ENCODE data around the gene POLR2F.

The POLR2F gene
- total RNA-seq: 9.6 to 48.5 (median 20.8) reads per million in 3 experiments

DNA sequence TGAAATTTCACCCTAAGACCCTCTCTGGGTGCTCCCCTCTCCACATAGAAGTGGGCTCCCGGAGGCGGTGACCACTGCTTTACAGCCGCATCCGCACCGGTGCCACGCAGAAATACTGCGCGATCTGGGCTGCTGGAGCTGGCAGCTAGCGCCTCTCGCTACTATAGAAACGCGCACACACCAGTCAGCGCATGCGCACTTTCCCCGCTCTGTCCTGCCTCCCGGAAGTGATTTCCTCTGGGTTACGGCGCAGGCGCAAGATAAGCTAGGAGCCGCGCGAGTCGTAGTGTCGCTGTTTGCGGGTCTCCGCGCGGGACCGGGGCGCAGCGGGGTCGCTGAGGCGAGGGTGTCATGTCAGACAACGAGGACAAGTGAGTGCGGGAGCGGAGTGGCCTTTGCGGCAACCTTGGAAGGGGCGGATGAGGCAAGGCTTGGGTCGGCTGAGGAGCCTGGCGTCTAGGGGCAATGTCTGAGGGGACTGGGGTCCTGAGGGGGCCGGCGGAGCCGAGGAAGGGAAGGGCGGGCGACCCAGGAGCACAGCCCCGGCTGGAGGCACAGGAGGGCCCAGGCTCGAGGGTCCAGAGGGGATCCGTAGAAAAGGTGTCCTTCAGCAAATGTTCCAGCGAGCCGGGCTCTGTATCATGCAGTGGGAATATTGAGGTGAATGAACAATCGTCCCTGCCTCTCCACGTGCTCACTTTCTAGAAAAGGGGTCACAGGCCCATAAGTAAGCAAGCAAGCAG, at the start of gene POLR2F, which contains the start of gene C22orf23:
TSS of gene POLR2F (plus strand) at position 263 of the 743 bp plus-strand sequence. CDS start at position 352, 89 bp downstream.
TSS of gene C22orf23 (minus strand) at position 165 of the 743 bp plus-strand sequence. CDS start 452 bp downstream, outside the sequence.
- DNase-seq: peak; percentile 94

DNA sequence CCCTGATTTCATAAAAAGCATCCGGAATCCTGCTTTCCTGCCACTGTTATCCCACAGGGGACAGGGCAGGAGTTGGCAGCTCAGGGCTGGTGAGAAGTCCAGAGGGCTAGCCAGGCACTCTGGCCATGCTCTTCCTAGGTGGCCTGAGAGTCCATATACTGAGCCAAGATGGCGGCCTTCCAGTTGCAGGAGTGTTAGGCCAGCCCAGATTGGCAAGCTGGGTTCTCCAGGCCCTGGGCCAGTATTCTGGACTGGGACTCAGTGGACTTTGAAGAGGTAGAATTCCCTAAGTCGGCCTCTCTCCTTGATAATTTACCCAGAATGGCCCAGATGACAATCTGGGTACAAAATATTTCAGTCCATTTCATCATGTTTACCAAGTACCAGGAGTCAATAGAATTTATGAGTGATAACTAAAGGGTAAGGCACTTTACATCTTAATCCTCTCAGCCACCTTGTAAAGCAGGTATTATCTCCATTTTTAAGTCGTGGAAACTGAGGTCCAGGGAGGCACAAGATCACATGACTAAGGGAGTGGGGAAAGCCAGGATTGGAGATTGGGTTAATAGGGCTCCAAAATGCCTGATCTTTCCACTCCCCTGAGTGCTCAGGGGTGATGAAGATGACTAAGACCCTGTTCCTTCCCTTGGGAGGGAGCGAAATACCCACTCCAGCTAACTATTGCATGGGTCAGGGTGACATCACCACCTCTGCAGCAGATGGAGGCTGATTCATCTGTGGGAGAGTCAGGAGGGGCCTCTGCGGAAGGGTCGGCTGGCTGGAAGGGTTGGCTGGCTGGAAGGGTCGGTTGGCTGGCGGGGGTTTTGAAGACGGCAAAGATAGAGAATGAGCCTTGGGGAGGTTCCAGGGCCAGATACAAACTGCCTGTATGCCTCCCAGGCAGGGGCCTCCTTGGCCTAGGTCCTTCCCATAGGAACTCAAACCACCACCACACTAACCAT, 48.6 kb upstream of the POLR2F start:
- DNase-seq: no peak

- DNase-seq: peak; percentile 63
Measured at GRCh38 chr22:37905534-37906363, 47.8 kb upstream of the POLR2F start, which contains the start of gene MICALL1. TSS of gene MICALL1 (plus strand) at chr22:37906297. CDS start at chr22:37906423, 126 bp downstream.

DNA sequence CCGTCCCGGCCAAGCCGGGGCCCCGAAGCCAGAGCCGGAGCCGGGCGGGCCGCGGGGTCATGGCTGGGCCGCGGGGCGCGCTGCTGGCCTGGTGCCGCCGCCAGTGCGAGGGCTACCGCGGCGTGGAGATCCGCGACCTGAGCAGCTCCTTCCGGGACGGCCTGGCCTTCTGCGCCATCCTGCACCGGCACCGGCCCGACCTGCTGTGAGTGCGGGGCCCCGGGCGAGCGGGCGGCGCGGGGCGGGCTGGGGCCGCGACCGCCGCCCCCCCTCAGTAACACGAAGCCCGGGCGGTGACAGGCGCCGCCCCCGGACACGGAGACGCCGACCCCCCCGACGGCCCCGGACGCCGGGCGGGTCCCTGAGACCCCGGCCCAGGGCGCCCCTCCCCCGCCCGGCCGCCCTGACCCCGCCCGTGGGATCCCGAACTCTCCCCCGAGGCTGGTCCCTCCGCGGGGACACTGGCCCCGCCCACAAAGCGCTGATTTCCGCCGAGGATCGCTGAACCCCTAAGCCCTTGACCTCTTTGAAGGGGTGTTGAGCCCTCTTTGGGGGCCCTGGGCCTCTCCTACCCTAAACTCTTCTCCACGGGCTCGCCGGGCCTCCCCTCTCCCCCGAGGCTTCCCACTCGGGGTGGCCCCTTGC, 47.0 kb upstream of the POLR2F start:
- peak; percentile 15 for DNase-seq

- no peak for DNase-seq
Measured at GRCh38 chr22:37907036-37907954, 46.2 kb upstream of the POLR2F start.

DNA sequence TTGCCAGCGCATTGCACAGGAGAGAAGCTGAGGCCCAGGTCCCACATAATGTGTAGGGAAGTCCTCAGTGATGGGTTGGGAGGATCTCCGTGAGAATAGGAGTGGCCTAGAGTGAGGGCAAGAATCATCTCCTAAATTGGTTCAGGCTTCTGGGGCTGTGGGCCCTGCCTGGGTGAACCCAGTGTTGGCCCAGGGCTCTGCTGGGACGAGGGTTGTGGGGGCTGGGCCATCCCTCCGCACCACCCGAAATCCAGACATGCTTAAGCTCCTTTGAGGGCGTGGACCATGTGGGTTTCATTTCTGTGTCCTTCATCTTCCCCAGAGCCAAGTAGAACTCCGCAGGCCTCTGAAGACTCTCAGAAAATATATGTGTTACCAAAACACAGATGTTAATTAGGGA, 43.7 kb upstream of the POLR2F start:
- DNase-seq: no peak

GRCh38 chr22:37910890-37911672, 42.4 kb upstream of the POLR2F start:
- DNase-seq: no peak

DNA sequence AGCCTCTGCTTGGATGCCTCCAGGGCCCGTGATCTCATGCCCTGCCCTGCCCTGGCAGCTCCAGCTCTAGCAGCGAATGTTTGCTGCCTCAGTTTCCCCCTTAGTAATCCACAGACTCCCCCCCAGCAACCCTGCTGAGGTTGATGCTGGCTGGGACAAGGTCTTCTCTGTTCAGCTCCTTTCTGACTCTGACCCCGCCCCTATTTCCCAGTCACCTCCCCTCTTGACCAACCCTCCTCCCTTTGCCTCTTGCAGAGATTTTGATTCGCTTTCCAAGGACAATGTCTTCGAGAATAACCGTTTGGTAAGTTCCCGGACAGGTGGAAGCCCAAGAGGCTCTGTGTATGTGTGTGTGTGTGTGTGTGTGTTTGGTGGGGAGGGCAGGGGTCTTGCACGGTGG, 41.8 kb upstream of the POLR2F start:
- no peak for DNase-seq

DNA sequence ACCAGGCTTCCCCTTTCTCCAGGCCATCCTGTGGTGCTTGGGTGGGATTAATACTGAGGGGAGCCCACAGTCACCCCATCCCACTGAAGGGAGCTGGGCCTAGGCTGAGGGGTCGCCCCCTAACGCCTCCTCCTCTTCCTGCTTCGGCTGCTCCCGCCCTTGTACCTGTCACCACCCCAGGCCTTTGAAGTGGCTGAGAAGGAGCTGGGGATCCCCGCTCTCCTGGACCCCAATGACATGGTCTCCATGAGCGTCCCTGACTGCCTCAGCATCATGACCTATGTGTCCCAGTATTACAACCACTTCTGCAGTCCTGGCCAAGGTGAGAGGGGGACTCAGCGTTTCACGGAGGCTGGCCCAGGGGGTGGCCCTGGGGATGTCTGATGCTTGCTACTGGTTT, 41.3 kb upstream of the POLR2F start:
- no peak for DNase-seq

- DNase-seq: no peak
Measured at GRCh38 chr22:37913233-37913721, 40.2 kb upstream of the POLR2F start.

- DNase-seq: no peak
Measured at GRCh38 chr22:37916311-37916710, 37.2 kb upstream of the POLR2F start.

DNA sequence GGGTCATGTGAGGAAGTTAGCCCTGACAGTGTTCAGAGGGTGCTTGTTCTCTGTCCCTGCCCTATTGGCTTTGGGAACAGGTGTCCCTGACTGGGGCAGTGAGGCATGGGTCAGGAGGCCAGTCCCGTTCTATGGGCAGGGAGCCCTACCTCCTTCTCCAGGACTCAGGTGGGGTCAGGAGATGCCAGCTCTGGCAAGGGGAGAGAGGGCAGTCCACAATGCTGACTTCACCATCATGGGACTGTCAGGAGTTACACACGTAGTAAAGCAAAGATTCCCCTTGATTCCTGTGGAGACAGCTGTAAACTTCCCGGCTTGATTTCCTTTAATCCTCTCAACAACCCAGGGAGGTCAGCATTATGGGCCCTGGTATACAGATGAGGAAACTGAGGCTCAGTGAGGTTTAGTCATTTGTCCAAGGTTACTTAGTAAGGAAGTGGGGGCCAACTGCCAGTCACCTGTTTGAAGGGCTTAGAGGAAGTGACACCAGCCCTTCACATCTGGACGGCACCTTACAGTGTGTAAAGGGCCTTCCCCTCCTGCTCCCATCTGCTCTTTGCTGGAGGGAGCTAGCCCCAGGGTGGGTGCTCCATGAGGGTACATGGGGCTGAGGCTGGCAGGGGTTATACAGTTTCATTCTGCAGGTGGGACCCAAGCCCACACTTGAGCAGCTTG, 35.5 kb upstream of the POLR2F start:
- DNase-seq: no peak

DNA sequence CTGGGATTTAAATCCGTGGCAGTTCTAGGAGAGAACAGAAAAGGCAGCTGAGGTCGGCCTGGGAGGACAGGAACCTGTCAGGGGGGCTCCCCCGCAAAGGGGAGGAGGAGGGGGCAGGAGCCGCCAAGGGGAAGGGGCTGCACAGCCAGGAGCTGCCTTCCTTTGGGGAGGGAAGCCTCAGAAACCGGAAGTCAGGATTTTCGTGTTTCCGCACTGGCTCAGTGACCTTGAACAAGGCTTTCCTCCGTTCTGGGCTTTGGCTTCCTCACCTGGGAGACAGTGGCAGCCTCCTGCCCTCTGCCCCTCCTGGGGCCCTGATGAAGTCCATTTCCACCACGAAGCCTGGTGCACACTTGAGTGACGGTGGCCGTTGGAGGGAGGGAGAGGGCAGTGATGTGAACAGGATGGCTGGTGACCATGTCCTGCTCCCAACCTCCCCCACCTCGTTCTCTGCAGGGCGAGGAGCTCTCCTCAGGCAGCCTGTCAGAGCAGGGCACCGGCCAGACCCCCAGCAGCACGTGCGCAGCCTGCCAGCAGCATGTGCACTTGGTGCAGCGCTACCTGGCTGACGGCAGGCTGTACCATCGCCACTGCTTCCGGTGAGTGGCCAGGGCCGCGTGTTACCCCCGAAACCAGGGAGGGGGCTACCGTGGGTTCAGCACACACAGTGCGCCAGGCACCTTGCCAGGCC, 34.8 kb upstream of the POLR2F start:
- no peak for DNase-seq

DNA sequence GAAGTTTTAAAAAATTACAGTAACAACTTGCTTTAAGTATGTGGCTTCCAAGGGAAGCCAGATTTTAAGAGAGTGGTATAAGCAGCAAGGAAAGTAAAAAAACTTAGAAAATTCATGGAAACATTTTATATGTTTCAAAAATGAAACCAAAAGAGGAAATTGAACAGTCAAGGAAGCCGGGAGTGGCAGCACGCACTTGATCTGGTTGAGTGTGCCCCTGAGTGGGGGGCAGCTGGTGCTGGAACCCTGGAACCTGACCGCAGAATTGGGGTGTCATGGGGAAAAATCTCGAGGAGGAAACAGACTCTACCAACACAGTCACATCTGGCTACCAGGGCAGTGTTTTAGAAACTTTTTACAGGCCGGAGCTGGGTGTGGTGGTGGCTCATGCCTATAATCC, 33.4 kb upstream of the POLR2F start:
- no peak for DNase-seq

GRCh38 chr22:37922191-37922590, 31.3 kb upstream of the POLR2F start:
- DNase-seq: no peak

GRCh38 chr22:37923927-37924326, 29.6 kb upstream of the POLR2F start:
- no peak for DNase-seq

- no peak for DNase-seq
Measured at GRCh38 chr22:37924386-37925065, 29.0 kb upstream of the POLR2F start.

GRCh38 chr22:37925330-37925729, 28.2 kb upstream of the POLR2F start:
- DNase-seq: no peak

Measured in central memory CD4-positive, alpha-beta T cell (primary cell).